Trophoblast cell (in vitro differentiated cells and primary cell): Measurements from ENCODE around the gene MAML2.
A peak's percentile ranks its signal among the peaks of the same experiment; 100 is the strongest.

Experiments used
- DNase-seq, 2 donors: peaks; one replicate each; pipeline ENCODE4 v3.0.0-alpha.2; 2016
- H2AFZ ChIP-seq: 2 replicates; pipeline ENCODE4 v1.6.1; 2013; ENCODE audit warnings: low read length, moderate library complexity, mild to moderate bottlenecking; ENCODE audit not compliant: insufficient read depth, poor library complexity
- H2AK5ac ChIP-seq: 2 replicates; pipeline ENCODE4 v1.6.1; 2013; ENCODE audit warnings: mild to moderate bottlenecking, low read length
- H2BK120ac ChIP-seq: 2 replicates; pipeline ENCODE4 v1.6.1; 2013; ENCODE audit warnings: low read length, mild to moderate bottlenecking, moderate library complexity; ENCODE audit not compliant: insufficient read depth, poor library complexity
- H2BK12ac ChIP-seq: 2 replicates; pipeline ENCODE4 v1.6.1; 2013; ENCODE audit warnings: mild to moderate bottlenecking, low read length, moderate library complexity
- H2BK5ac ChIP-seq: 2 replicates; pipeline ENCODE4 v1.6.1; 2013; ENCODE audit warnings: low read length, low read depth, moderate library complexity, mild to moderate bottlenecking; ENCODE audit not compliant: poor library complexity
- H3K14ac ChIP-seq: 2 replicates; pipeline ENCODE4 v1.6.1; 2013; ENCODE audit warnings: mild to moderate bottlenecking, low read length
- H3K18ac ChIP-seq: 2 replicates; pipeline ENCODE4 v1.6.1; 2013; ENCODE audit warnings: mild to moderate bottlenecking, low read length
- H3K23ac ChIP-seq: 2 replicates; pipeline ENCODE4 v1.6.1; 2013; ENCODE audit warnings: low read length
- H3K27ac ChIP-seq: 2 replicates; pipeline ENCODE4 v1.5.1; 2013; ENCODE audit warnings: low read depth, mild to moderate bottlenecking, inconsistent platforms, low read length, moderate library complexity
- H3K27me3 ChIP-seq: 2 replicates; pipeline ENCODE4 v1.6.1; 2013; ENCODE audit warnings: inconsistent platforms, mild to moderate bottlenecking, low read length, moderate library complexity; ENCODE audit not compliant: insufficient read depth
- H3K36me3 ChIP-seq, 2 experiments: 1 replicate in 1 of 2; 2 replicates in 1 of 2; pipeline ENCODE4 v1.6.1; 2013; ENCODE audit warnings: low read length in 2 of 2, mild to moderate bottlenecking in 2 of 2, moderate library complexity in 1 of 2; ENCODE audit not compliant: insufficient read depth in 2 of 2, control insufficient read depth in 1 of 2
- H3K4ac ChIP-seq: 2 replicates; pipeline ENCODE4 v1.6.1; 2013; ENCODE audit warnings: low read depth, mild to moderate bottlenecking, low read length, moderate library complexity
- H3K4me1 ChIP-seq, 2 experiments: 1 replicate in 1 of 2; 2 replicates in 1 of 2; pipeline ENCODE4 v1.6.1; 2013; ENCODE audit warnings: low read length in 2 of 2, mild to moderate bottlenecking in 2 of 2, moderate library complexity in 1 of 2; ENCODE audit not compliant: insufficient read depth in 2 of 2, control insufficient read depth in 1 of 2
- H3K4me2 ChIP-seq: 2 replicates; pipeline ENCODE4 v1.6.1; 2013; ENCODE audit warnings: inconsistent platforms, mild to moderate bottlenecking, low read length, moderate library complexity
- H3K4me3 ChIP-seq: 2 replicates; pipeline ENCODE4 v1.5.1; 2013; ENCODE audit warnings: mild to moderate bottlenecking, low read depth, low read length, inconsistent platforms
- H3K79me1 ChIP-seq: one replicate; pipeline ENCODE4 v1.6.1; 2013; ENCODE audit warnings: low read length
- H3K79me2 ChIP-seq: 2 replicates; pipeline ENCODE4 v1.6.1; 2013; ENCODE audit warnings: low read length, mild to moderate bottlenecking; ENCODE audit not compliant: control insufficient read depth, insufficient read depth, poor library complexity
- H3K9ac ChIP-seq: 2 replicates; pipeline ENCODE4 v1.6.1; 2013; ENCODE audit warnings: mild to moderate bottlenecking, low read length
- H3K9me3 ChIP-seq: 2 replicates; pipeline ENCODE4 v1.6.1; 2013; ENCODE audit warnings: low read depth, mild to moderate bottlenecking, control low read depth, inconsistent platforms, low read length; ENCODE audit not compliant: insufficient read depth
- H4K12ac ChIP-seq: 2 replicates; pipeline ENCODE4 v1.6.1; 2013; ENCODE audit warnings: low read depth, mild to moderate bottlenecking, low read length, moderate library complexity
- H4K8ac ChIP-seq: 2 replicates; pipeline ENCODE4 v1.6.1; 2013; ENCODE audit warnings: low read depth, mild to moderate bottlenecking, low read length, moderate library complexity
- H4K91ac ChIP-seq: one replicate; pipeline ENCODE4 v1.6.1; 2013; ENCODE audit warnings: low read depth, mild to moderate bottlenecking, low read length, moderate library complexity
- WGBS: extraction: QIAGEN DNeasy Blood & Tissue Kit; methylation state at CpG from one replicate; pipeline ENCODE4 v1.1.7; 2013; ENCODE audit warnings: missing lambda C conversion rate; ENCODE audit not compliant: insufficient read length, insufficient coverage; ENCODE audit errors: extremely low coverage; 5-methylcytosine and 5-hydroxymethylcytosine counted together

The MAML2 gene

GRCh38 chr11:96088914-96089313 lies 254.1 kb downstream of the MAML2 start:
- H4K91ac ChIP-seq, result no peak overlapping the region
- H3K18ac ChIP-seq, result no peak overlapping the region
- no peak overlapping the region for H2AFZ ChIP-seq
- no peak overlapping the region for H3K9ac ChIP-seq
- H4K12ac ChIP-seq, result no peak overlapping the region
- no peak overlapping the region for H4K8ac ChIP-seq
- H3K4ac ChIP-seq, result no peak overlapping the region
- no peaks in the 10 kb centered on the region for H3K27me3 ChIP-seq
- H3K79me1 ChIP-seq, result peaks cover 32% of the 10 kb centered on the region
- no peak overlapping the region for H3K27ac ChIP-seq
- WGBS, result no CpG with 5 or more reads among the region's 3 CpGs
- no peak overlapping the region for H2BK120ac ChIP-seq
- peaks cover 16 to 25% of the 10 kb centered on the region in 2 experiments for H3K36me3 ChIP-seq
- no peak overlapping the region for H2BK5ac ChIP-seq
- no peaks in the 10 kb centered on the region for H3K9me3 ChIP-seq
- DNase-seq, result no peak
- no peak overlapping the region for H3K4me2 ChIP-seq
- H2AK5ac ChIP-seq, result no peak overlapping the region
- H3K79me2 ChIP-seq, result peaks cover 7% of the 10 kb centered on the region
- H3K4me3 ChIP-seq, result no peak overlapping the region
- H3K23ac ChIP-seq, result no peak overlapping the region
- no peak overlapping the region for H2BK12ac ChIP-seq
- H3K4me1 ChIP-seq, result peaks cover 11 to 25% of the 10 kb centered on the region in 2 experiments
- H3K14ac ChIP-seq, result no peak overlapping the region

GRCh38 chr11:96086111-96086510 lies 256.9 kb downstream of the MAML2 start:
- Histone ChIP-seq H3K4me3 (no peak overlapping the region), H3K9ac (no peak overlapping the region), H3K27me3 (no peaks in the 10 kb centered on the region), H3K9me3 (no peaks in the 10 kb centered on the region), H3K4me2 (no peak overlapping the region), H4K91ac (no peak overlapping the region), H3K36me3 (peaks cover 4 to 7% of the 10 kb centered on the region in 2 experiments), H2BK120ac (no peak overlapping the region), H3K79me1 (peaks cover 22% of the 10 kb centered on the region), H2AK5ac (no peak overlapping the region), H2BK12ac (no peak overlapping the region), H2BK5ac (no peak overlapping the region), H3K27ac (no peak overlapping the region), H2AFZ (no peak overlapping the region), H4K12ac (no peak overlapping the region), H3K18ac (no peak overlapping the region), H3K79me2 (peaks cover 1% of the 10 kb centered on the region), H4K8ac (no peak overlapping the region), H3K4me1 (peaks cover 9 to 21% of the 10 kb centered on the region in 2 experiments), H3K14ac (no peak overlapping the region), H3K23ac (no peak overlapping the region), H3K4ac (no peak overlapping the region)
- WGBS, result no CpG with 5 or more reads among the region's 1 CpG
- no peak for DNase-seq

- H2BK5ac ChIP-seq, result no peak overlapping the region
- H3K23ac ChIP-seq, result no peak overlapping the region
- H3K9me3 ChIP-seq, result no peaks in the 10 kb centered on the region
- no peak for DNase-seq
- no peak overlapping the region for H2AFZ ChIP-seq
- no peak overlapping the region for H3K14ac ChIP-seq
- H2AK5ac ChIP-seq, result no peak overlapping the region
- peaks cover 21% of the 10 kb centered on the region for H3K79me1 ChIP-seq
- no CpG with 5 or more reads among the region's 1 CpG for WGBS
- H3K27ac ChIP-seq, result no peak overlapping the region
- peaks cover 1% of the 10 kb centered on the region for H3K79me2 ChIP-seq
- no peak overlapping the region for H3K4ac ChIP-seq
- no peak overlapping the region for H3K4me2 ChIP-seq
- no peaks in the 10 kb centered on the region for H3K27me3 ChIP-seq
- H3K4me1 ChIP-seq, result peaks cover 9 to 20% of the 10 kb centered on the region in 2 experiments
- H4K91ac ChIP-seq, result no peak overlapping the region
- H3K36me3 ChIP-seq, result peaks cover 4 to 7% of the 10 kb centered on the region in 2 experiments
- H4K8ac ChIP-seq, result no peak overlapping the region
- no peak overlapping the region for H3K18ac ChIP-seq
- H2BK12ac ChIP-seq, result no peak overlapping the region
- no peak overlapping the region for H3K9ac ChIP-seq
- H4K12ac ChIP-seq, result no peak overlapping the region
- no peak overlapping the region for H3K4me3 ChIP-seq
- no peak overlapping the region for H2BK120ac ChIP-seq
Measured at GRCh38 chr11:96085319-96085930, 257.6 kb downstream of the MAML2 start.

GRCh38 chr11:96084610-96085318 lies 258.2 kb downstream of the MAML2 start:
- peak overlapping the region; percentile 47 for H2BK12ac ChIP-seq
- H3K4me2 ChIP-seq, result no peak overlapping the region
- peak overlapping the region; percentile 30 for H2AK5ac ChIP-seq
- H4K12ac ChIP-seq, result no peak overlapping the region
- H2BK5ac ChIP-seq, result peak overlapping the region; percentile 57
- peak overlapping the region; percentile 42 for H4K8ac ChIP-seq
- no peak overlapping the region for H3K9ac ChIP-seq
- peak overlapping the region; percentile 68 for H2BK120ac ChIP-seq
- WGBS, result no CpG with 5 or more reads among the region's 6 CpGs
- H3K27ac ChIP-seq, result no peak overlapping the region
- H3K79me1 ChIP-seq, result peaks cover 19% of the 10 kb centered on the region
- H3K14ac ChIP-seq, result peak overlapping the region; percentile 16
- H4K91ac ChIP-seq, result peak overlapping the region; percentile 42
- H3K23ac ChIP-seq, result no peak overlapping the region
- peaks cover 4 to 7% of the 10 kb centered on the region in 2 experiments for H3K36me3 ChIP-seq
- H3K4me3 ChIP-seq, result no peak overlapping the region
- H3K27me3 ChIP-seq, result no peaks in the 10 kb centered on the region
- H3K79me2 ChIP-seq, result peaks cover 1% of the 10 kb centered on the region
- no peaks in the 10 kb centered on the region for H3K9me3 ChIP-seq
- H3K4me1 ChIP-seq, result peaks cover 9 to 19% of the 10 kb centered on the region in 2 experiments
- no peak for DNase-seq
- peak overlapping the region; percentile 28 for H3K18ac ChIP-seq
- no peak overlapping the region for H3K4ac ChIP-seq
- H2AFZ ChIP-seq, result no peak overlapping the region
